Calu3 (cell line): ENCODE data around the gene VWF. TPM values are rescaled to one million over a fixed set of nuclear protein-coding genes. Genes with fewer than 3 reads are reported as not detected.

Experiments
- BruUV-seq: library from RNA; stranded (reverse); fragments of 400-500 nt; replicated peaks from 2 replicates; lab custom pipeline; 2021; lab: Mats Ljungman, UMichigan
- CTCF ChIA-PET: fragments of 300-600 bp; sonication (Branson Sonifier 250); formaldehyde crosslinking; loops from one replicate; lab custom pipeline; 2022; ENCODE audit warnings: antibody characterized with exemption; lab: Charles Lee
- DNase-seq: peaks from one replicate; pipeline ENCODE4 v3.0.0; 2022
- H3K27ac Mint-ChIP-seq: one replicate; pipeline ENCODE4 v1.8.0; 2022; ENCODE audit warnings: mixed read lengths; ENCODE audit not compliant: unreplicated experiment
- H3K27me3 Mint-ChIP-seq: one replicate; pipeline ENCODE4 v1.8.0; 2022; ENCODE audit warnings: mixed read lengths; ENCODE audit not compliant: unreplicated experiment
- H3K36me3 Mint-ChIP-seq: one replicate; pipeline ENCODE4 v1.8.0; 2022; ENCODE audit warnings: mild to moderate bottlenecking, moderate library complexity, mixed read lengths; ENCODE audit not compliant: insufficient read depth, unreplicated experiment
- H3K4me1 Mint-ChIP-seq: one replicate; pipeline ENCODE4 v1.8.0; 2022; ENCODE audit warnings: mild to moderate bottlenecking, low read depth, mixed read lengths; ENCODE audit not compliant: unreplicated experiment
- H3K4me3 Mint-ChIP-seq: one replicate; pipeline ENCODE4 v1.8.0; 2022; ENCODE audit warnings: mild to moderate bottlenecking, low read depth, moderate library complexity, mixed read lengths; ENCODE audit not compliant: unreplicated experiment
- H3K9me3 Mint-ChIP-seq: one replicate; pipeline ENCODE4 v1.8.0; 2022; ENCODE audit warnings: low read depth, mixed read lengths; ENCODE audit not compliant: unreplicated experiment
- intact Hi-C: fragments of 100-400 bp; cut with micrococcal nuclease; formaldehyde crosslinking; loops from one replicate; pipeline ENCODE4 v1.10.0; 2022; ENCODE audit not compliant: unreplicated experiment
- total RNA-seq: library from RNA; stranded (reverse); gene quantifications from 2 replicates; pipeline ENCODE4 v1.2.3, GENCODE V29; 2022
- TF ChIP-seq, protein P1 (sequence below): fragments of 200-600 bp; IDR thresholded peaks from one replicate; pipeline ENCODE4 v1.8.0; 2022; ENCODE audit warnings: antibody characterized with exemption; ENCODE audit not compliant: unreplicated experiment

The VWF gene
- total RNA-seq, 1 experiment from 2014 or later: not detected

- no peak overlapping the region for H3K27ac Mint-ChIP-seq
- no peaks in the 10 kb centered on the region for H3K9me3 Mint-ChIP-seq
- H3K4me1 Mint-ChIP-seq: no peaks in the 10 kb centered on the region
- CTCF ChIA-PET: no interaction called here
- H3K4me3 Mint-ChIP-seq: no peak overlapping the region
- H3K36me3 Mint-ChIP-seq: no peaks in the 10 kb centered on the region
- BruUV-seq: no TSS peak
- no peak for DNase-seq
- H3K27me3 Mint-ChIP-seq: peaks cover 15% of the 10 kb centered on the region
- TF ChIP-seq, protein P1, sequence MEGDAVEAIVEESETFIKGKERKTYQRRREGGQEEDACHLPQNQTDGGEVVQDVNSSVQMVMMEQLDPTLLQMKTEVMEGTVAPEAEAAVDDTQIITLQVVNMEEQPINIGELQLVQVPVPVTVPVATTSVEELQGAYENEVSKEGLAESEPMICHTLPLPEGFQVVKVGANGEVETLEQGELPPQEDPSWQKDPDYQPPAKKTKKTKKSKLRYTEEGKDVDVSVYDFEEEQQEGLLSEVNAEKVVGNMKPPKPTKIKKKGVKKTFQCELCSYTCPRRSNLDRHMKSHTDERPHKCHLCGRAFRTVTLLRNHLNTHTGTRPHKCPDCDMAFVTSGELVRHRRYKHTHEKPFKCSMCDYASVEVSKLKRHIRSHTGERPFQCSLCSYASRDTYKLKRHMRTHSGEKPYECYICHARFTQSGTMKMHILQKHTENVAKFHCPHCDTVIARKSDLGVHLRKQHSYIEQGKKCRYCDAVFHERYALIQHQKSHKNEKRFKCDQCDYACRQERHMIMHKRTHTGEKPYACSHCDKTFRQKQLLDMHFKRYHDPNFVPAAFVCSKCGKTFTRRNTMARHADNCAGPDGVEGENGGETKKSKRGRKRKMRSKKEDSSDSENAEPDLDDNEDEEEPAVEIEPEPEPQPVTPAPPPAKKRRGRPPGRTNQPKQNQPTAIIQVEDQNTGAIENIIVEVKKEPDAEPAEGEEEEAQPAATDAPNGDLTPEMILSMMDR: no peak
- intact Hi-C loops: no loop called here
These were observed 789 bp upstream of the VWF start for GRCh38 chr12:6125310-6125608.

DNA sequence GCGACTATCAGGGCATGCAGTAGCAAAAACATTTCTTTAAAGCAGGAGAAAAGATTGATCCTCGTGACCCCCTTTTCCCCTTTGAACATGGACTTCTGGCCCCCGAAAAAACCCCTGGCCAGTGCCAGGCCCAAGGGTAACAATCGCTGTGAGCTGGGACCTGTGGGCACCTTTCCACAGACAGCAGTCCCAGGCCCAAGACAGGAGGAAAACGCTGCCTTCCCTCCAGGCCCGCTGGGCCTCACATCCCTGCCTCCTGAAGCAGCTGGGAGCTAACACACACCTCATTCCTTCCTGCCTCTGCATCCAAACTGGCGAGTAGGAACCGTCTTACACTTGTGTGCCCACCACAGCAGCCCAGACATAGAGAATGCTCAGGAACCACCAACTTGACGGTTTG is 1.2 kb downstream of the VWF start:
- Mint-ChIP-seq H3K27me3 (peaks cover 32% of the 10 kb centered on the region), H3K9me3 (no peaks in the 10 kb centered on the region), H3K27ac (no peak overlapping the region), H3K4me1 (no peaks in the 10 kb centered on the region), H3K4me3 (no peak overlapping the region), H3K36me3 (no peaks in the 10 kb centered on the region)
- no peak for DNase-seq
- BruUV-seq: no TSS peak
- intact Hi-C loops: no loop called here
- CTCF ChIA-PET: no interaction called here
- TF ChIP-seq, protein P1: no peak

GRCh38 chr12:6122201-6122600 is 2.3 kb downstream of the VWF start:
- H3K9me3 Mint-ChIP-seq: no peaks in the 10 kb centered on the region

DNA sequence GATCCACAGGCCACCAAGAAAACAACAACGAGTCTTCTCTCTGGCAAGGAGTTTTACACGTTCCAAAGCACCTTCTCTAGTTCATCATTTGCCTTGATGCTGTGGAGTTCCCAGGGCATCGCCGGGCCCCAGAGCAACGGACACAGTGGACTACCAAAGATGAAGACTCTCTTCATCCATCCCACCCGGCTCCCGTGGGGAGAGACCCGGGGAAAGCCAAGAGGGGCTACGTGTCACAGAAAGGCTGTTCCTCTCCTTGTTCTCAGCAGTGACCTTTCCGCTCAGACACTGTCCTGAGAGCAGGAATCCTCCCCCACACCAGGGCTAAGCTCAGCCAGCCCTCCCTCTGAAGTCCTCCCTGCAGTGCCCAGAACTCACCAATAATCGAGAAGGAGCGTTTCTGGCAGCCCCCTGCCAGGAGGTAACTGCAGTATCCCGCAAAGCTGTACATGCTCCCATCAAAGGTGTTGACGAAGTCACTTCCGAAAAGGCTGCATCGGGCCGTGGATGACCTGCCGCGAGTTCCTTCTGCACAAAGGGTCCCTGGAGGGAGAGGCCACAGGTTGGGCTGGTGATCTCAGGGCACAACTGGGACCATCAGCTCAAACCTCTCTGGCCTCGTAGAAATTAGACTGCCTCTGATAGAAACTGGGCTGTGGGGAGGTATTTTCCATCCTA is 3.5 kb downstream of the VWF start:
- no peak for DNase-seq
- Mint-ChIP-seq H3K27me3 (peaks cover 45% of the 10 kb centered on the region), H3K36me3 (no peaks in the 10 kb centered on the region), H3K4me3 (no peak overlapping the region), H3K9me3 (no peaks in the 10 kb centered on the region), H3K27ac (no peak overlapping the region), H3K4me1 (no peaks in the 10 kb centered on the region)
- TF ChIP-seq, protein P1: no peak
- CTCF ChIA-PET: no interaction called here
- intact Hi-C loops: no loop called here
- BruUV-seq: no TSS peak

More at GRCh38 chr12:6122201-6122600, 2.3 kb downstream of the VWF start:
- BruUV-seq: no TSS peak
- no peaks in the 10 kb centered on the region for H3K4me1 Mint-ChIP-seq
- no peaks in the 10 kb centered on the region for H3K36me3 Mint-ChIP-seq
- no peak for DNase-seq
- H3K27me3 Mint-ChIP-seq: peaks cover 36% of the 10 kb centered on the region
- CTCF ChIA-PET: no interaction called here
- no peak overlapping the region for H3K27ac Mint-ChIP-seq
- no peak overlapping the region for H3K4me3 Mint-ChIP-seq
- TF ChIP-seq, protein P1: no peak
- intact Hi-C loops: no loop called here
